ENCODE data around the gene ARID2.
A peak's percentile ranks its signal among the peaks of the same experiment; 100 is the strongest.

ARID2 gene

GRCh38 chr12:45729233-45730083, at the start of gene ARID2:
Gene ARID2 (plus strand): TSS chr12:45729706. CDS start chr12:45729837, 131 bp downstream.
- peak; percentile 90 for DNase-seq

GRCh38 chr12:45680362-45680761, 49.1 kb upstream of the ARID2 start:
- DNase-seq: no peak

GRCh38 chr12:45681465-45681864, 48.0 kb upstream of the ARID2 start:
- DNase-seq: no peak

- no peak for DNase-seq
Observed at GRCh38 chr12:45685680-45686079, 43.8 kb upstream of the ARID2 start.

- no peak for DNase-seq
Observed at GRCh38 chr12:45687081-45688015, 42.2 kb upstream of the ARID2 start.

GRCh38 chr12:45688183-45688582, 41.3 kb upstream of the ARID2 start:
- DNase-seq: no peak

- no peak for DNase-seq
Observed at GRCh38 chr12:45695035-45695434, 34.5 kb upstream of the ARID2 start.

- DNase-seq: no peak
Observed at GRCh38 chr12:45695606-45696005, 33.9 kb upstream of the ARID2 start.

GRCh38 chr12:45696049-45696448, 33.5 kb upstream of the ARID2 start:
- DNase-seq: no peak

GRCh38 chr12:45697371-45697770, 32.1 kb upstream of the ARID2 start:
- DNase-seq: no peak

GRCh38 chr12:45701296-45701695, 28.2 kb upstream of the ARID2 start:
- no peak for DNase-seq

GRCh38 chr12:45703942-45704341, 25.6 kb upstream of the ARID2 start:
- DNase-seq: no peak

- no peak for DNase-seq
Observed at GRCh38 chr12:45704968-45705367, 24.5 kb upstream of the ARID2 start.

GRCh38 chr12:45705404-45705803, 24.1 kb upstream of the ARID2 start:
- DNase-seq: no peak

GRCh38 chr12:45707241-45707857, 22.2 kb upstream of the ARID2 start:
- no peak for DNase-seq

- no peak for DNase-seq
Observed at GRCh38 chr12:45708363-45708762, 21.1 kb upstream of the ARID2 start.

- DNase-seq: no peak
Observed at GRCh38 chr12:45708901-45709300, 20.6 kb upstream of the ARID2 start.

GRCh38 chr12:45712319-45712718, 17.2 kb upstream of the ARID2 start:
- DNase-seq: no peak

- no peak for DNase-seq
Observed at GRCh38 chr12:45713078-45713477, 16.4 kb upstream of the ARID2 start.

- no peak for DNase-seq
Observed at GRCh38 chr12:45718306-45718705, 11.2 kb upstream of the ARID2 start.

- no peak for DNase-seq
Observed at GRCh38 chr12:45720069-45720468, 9.4 kb upstream of the ARID2 start.

- DNase-seq: no peak
Observed at GRCh38 chr12:45721369-45721768, 8.1 kb upstream of the ARID2 start.

GRCh38 chr12:45721954-45722353, 7.6 kb upstream of the ARID2 start:
- DNase-seq: no peak

All from eye (tissue), 1 donor.